CD14-positive monocyte (primary cell): ENCODE measurements around the gene DENND1A. TPM values are rescaled to one million over a fixed set of nuclear protein-coding genes. Genes with fewer than 3 reads are reported as not detected.
A peak's percentile ranks its signal among the peaks of the same experiment; 100 is the strongest.

Experiments
- DNase-seq, 3 donors: peaks; one replicate each; pipeline ENCODE4 v3.0.0-alpha.2; 2011 to 2022
- H2AFZ ChIP-seq: 2 replicates; pipeline ENCODE4 v1.6.0; 2012; ENCODE audit warnings: mild to moderate bottlenecking, low read depth, low read length, inconsistent platforms; ENCODE audit not compliant: insufficient read depth, poor library complexity, severe bottlenecking
- H3K27ac ChIP-seq, 2 donors: 1 replicate in 1 of 2; 2 replicates in 1 of 2; pipeline ENCODE4 v1.5.1; 2012 to 2013; ENCODE audit warnings: low read length in 2 of 2, control low read depth in 1 of 2, inconsistent platforms in 1 of 2, low read depth in 1 of 2, mild to moderate bottlenecking in 1 of 2
- H3K27me3 ChIP-seq, 2 donors: one replicate each; pipeline versions ENCODE4 v1.6.0 to v1.6.1; 2011 to 2013; ENCODE audit warnings: low read length in 2 of 2; ENCODE audit not compliant: control insufficient read depth in 2 of 2, insufficient read depth in 2 of 2
- H3K36me3 ChIP-seq, 2 donors: replicated peaks in 1 of 2; 1 replicate in 1 of 2; 2 replicates in 1 of 2; pipeline versions ENCODE4 v1.5.1 to v1.6.1; 2012 to 2013; ENCODE audit warnings: low read length in 2 of 2, control low read depth in 1 of 2, inconsistent platforms in 1 of 2, mild to moderate bottlenecking in 1 of 2; ENCODE audit not compliant: insufficient read depth in 2 of 2, control insufficient read depth in 1 of 2
- H3K4me1 ChIP-seq, 2 donors: 1 replicate in 1 of 2; 2 replicates in 1 of 2; pipeline versions ENCODE4 v1.5.1 to v1.6.1; 2012 to 2013; ENCODE audit warnings: low read length in 2 of 2, control low read depth in 1 of 2, inconsistent platforms in 1 of 2, mild to moderate bottlenecking in 1 of 2, moderate library complexity in 1 of 2; ENCODE audit not compliant: insufficient read depth in 2 of 2, control insufficient read depth in 1 of 2
- H3K4me2 ChIP-seq: replicated peaks from 2 replicates; pipeline ENCODE3; 2012; ENCODE audit warnings: low read length, moderate library complexity, mild to moderate bottlenecking; ENCODE audit not compliant: poor library complexity, severe bottlenecking; ENCODE audit errors: extremely low read depth
- H3K4me3 ChIP-seq, 3 experiments: fragments of 200-600 bp in 1 of 3; sonication (generic) in 1 of 3; replicated peaks in 1 of 3; 1 replicate in 2 of 3; 2 replicates in 1 of 3; pipeline ENCODE4 v1.5.1; 2011 to 2013; ENCODE audit warnings: low read length in 3 of 3, mild to moderate bottlenecking in 3 of 3, control low read depth in 2 of 3, low read depth in 2 of 3, inconsistent platforms in 1 of 3, moderate library complexity in 1 of 3
- H3K79me2 ChIP-seq: 2 replicates; pipeline ENCODE4 v1.6.0; 2012; ENCODE audit warnings: mild to moderate bottlenecking, control low read depth, inconsistent platforms, low read length, moderate library complexity; ENCODE audit not compliant: insufficient read depth
- H3K9ac ChIP-seq: 2 replicates; pipeline ENCODE4 v1.6.0; 2017; ENCODE audit warnings: low read length, mild to moderate bottlenecking; ENCODE audit not compliant: insufficient read depth, poor library complexity, severe bottlenecking
- H3K9me3 ChIP-seq, 2 donors: replicated peaks in 1 of 2; 1 replicate in 1 of 2; 2 replicates in 1 of 2; pipeline versions ENCODE4 v1.5.1 to v1.6.1; 2012 to 2013; ENCODE audit warnings: low read length in 2 of 2, control low read depth in 1 of 2; ENCODE audit not compliant: control insufficient read depth in 1 of 2, insufficient read depth in 1 of 2
- H4K20me1 ChIP-seq: 2 replicates; pipeline ENCODE4 v1.6.0; 2012; ENCODE audit warnings: mild to moderate bottlenecking, low read length, control low read depth, moderate library complexity; ENCODE audit not compliant: insufficient read depth
- H3K27ac Mint-ChIP-seq, 7 donors: one replicate each; pipeline ENCODE4 v1.8.0; 2020; ENCODE audit warnings: mild to moderate bottlenecking in 7 of 7, mixed read lengths in 7 of 7, moderate library complexity in 6 of 7, inconsistent platforms in 2 of 7
- H3K27me3 Mint-ChIP-seq, 3 donors: one replicate each; pipeline ENCODE4 v1.8.0; 2021 to 2022; ENCODE audit warnings: low read depth in 3 of 3, mild to moderate bottlenecking in 3 of 3, mixed read lengths in 3 of 3, moderate library complexity in 3 of 3, inconsistent platforms in 1 of 3
- H3K36me3 Mint-ChIP-seq, 2 donors: one replicate each; pipeline ENCODE4 v1.8.0; 2020; ENCODE audit warnings: mixed read lengths in 2 of 2, inconsistent platforms in 1 of 2, mild to moderate bottlenecking in 1 of 2
- H3K4me1 Mint-ChIP-seq: one replicate; pipeline ENCODE4 v1.8.0; 2020; ENCODE audit warnings: mild to moderate bottlenecking, mixed read lengths
- H3K4me3 Mint-ChIP-seq, 2 donors: one replicate each; pipeline ENCODE4 v1.8.0; 2020; ENCODE audit warnings: mild to moderate bottlenecking in 2 of 2, mixed read lengths in 2 of 2, moderate library complexity in 1 of 2
- H3K9me3 Mint-ChIP-seq, 7 donors: one replicate each; pipeline ENCODE4 v1.8.0; 2020 to 2022; ENCODE audit warnings: mixed read lengths in 7 of 7, mild to moderate bottlenecking in 6 of 7, moderate library complexity in 6 of 7, inconsistent platforms in 2 of 7
- WGBS: methylation state at CpG from one replicate; pipeline ENCODE4 v1.1.5; 2013; ENCODE audit warnings: missing lambda C conversion rate; ENCODE audit not compliant: insufficient coverage; 5-methylcytosine and 5-hydroxymethylcytosine counted together
- intact Hi-C, 2 donors: fragments of 100-400 bp; cut with micrococcal nuclease; formaldehyde crosslinking; loops; one replicate each; pipeline versions ENCODE4 v1.15.0 to v1.15.1; 2023
- polyA plus RNA-seq, 3 donors: library from polyadenylated mRNA; depleted of rRNA in 1 of 3; unstranded in 2 of 3; stranded (reverse) in 1 of 3; fragments of 300-500 nt in 2 of 3; fragments of >200 nt in 1 of 3; fragmentation: Illumina TruSeq in 2 of 3; gene quantifications; 1 replicate in 2 of 3; 2 replicates in 1 of 3; pipeline ENCODE4 v1.2.3, GENCODE V29; 2012 to 2021
- TF ChIP-seq, protein P1 (sequence below): fragments of 200-600 bp; IDR thresholded peaks from one replicate; pipeline ENCODE4 v1.8.0; 2022; ENCODE audit warnings: antibody characterized with exemption, mild to moderate bottlenecking

The DENND1A gene
- polyA plus RNA-seq, 3 donors = 24.8 to 73.0 (median 29.4) TPM

GRCh38 chr9:123397975-123398374 is 532.0 kb downstream of the DENND1A start:
- Mint-ChIP-seq H3K4me3 (no peak overlapping the region), H3K27me3 (peaks cover 0 to 4% (median 0%) of the 10 kb centered on the region in 3 donors), H3K9me3 (peaks cover 0 to 10% (median 3%) of the 10 kb centered on the region in 7 donors), H3K36me3 (peaks cover 54 to 83% of the 10 kb centered on the region in 2 donors), H3K4me1 (no peaks in the 10 kb centered on the region), H3K27ac (peak overlapping the region in 2 of 7 donors; percentile 11 to 64)
- H3K9ac ChIP-seq = no peak overlapping the region
- peaks cover 13% of the 10 kb centered on the region for H4K20me1 ChIP-seq
- DNase-seq = no peak
- TF ChIP-seq, protein P1, sequence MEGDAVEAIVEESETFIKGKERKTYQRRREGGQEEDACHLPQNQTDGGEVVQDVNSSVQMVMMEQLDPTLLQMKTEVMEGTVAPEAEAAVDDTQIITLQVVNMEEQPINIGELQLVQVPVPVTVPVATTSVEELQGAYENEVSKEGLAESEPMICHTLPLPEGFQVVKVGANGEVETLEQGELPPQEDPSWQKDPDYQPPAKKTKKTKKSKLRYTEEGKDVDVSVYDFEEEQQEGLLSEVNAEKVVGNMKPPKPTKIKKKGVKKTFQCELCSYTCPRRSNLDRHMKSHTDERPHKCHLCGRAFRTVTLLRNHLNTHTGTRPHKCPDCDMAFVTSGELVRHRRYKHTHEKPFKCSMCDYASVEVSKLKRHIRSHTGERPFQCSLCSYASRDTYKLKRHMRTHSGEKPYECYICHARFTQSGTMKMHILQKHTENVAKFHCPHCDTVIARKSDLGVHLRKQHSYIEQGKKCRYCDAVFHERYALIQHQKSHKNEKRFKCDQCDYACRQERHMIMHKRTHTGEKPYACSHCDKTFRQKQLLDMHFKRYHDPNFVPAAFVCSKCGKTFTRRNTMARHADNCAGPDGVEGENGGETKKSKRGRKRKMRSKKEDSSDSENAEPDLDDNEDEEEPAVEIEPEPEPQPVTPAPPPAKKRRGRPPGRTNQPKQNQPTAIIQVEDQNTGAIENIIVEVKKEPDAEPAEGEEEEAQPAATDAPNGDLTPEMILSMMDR = no peak
- no peaks in the 10 kb centered on the region for H3K9me3 ChIP-seq
- no peak overlapping the region for H3K27ac ChIP-seq
- peaks cover 58 to 76% of the 10 kb centered on the region in 2 donors for H3K36me3 ChIP-seq
- no peaks in the 10 kb centered on the region for H3K27me3 ChIP-seq
- 98% methylated on average over 4 of the region's 4 CpGs for WGBS
- no peak overlapping the region for H3K4me3 ChIP-seq
- no peaks in the 10 kb centered on the region for H3K79me2 ChIP-seq
- H3K4me2 ChIP-seq = no peak overlapping the region
- no peak overlapping the region for H2AFZ ChIP-seq
- intact Hi-C loops = no loop called here
- H3K4me1 ChIP-seq = no peaks in the 10 kb centered on the region

GRCh38 chr9:123395689-123396511 is 534.0 kb downstream of the DENND1A start:
- WGBS = 97% methylated on average over 18 of the region's 24 CpGs
- peaks cover 0 to 4% (median under 1%) of the 10 kb centered on the region in 3 donors for H3K27me3 Mint-ChIP-seq
- no peak for DNase-seq

More at GRCh38 chr9:123395689-123396511, 534.0 kb downstream of the DENND1A start:
- Histone ChIP-seq H3K4me1 (no peaks in the 10 kb centered on the region), H3K79me2 (no peaks in the 10 kb centered on the region), H3K27me3 (no peaks in the 10 kb centered on the region), H3K9me3 (no peaks in the 10 kb centered on the region), H2AFZ (no peak overlapping the region), H3K4me3 (no peak overlapping the region), H3K4me2 (no peak overlapping the region), H3K9ac (no peak overlapping the region), H3K36me3 (peaks cover 46 to 60% of the 10 kb centered on the region in 2 donors), H4K20me1 (peaks cover 3% of the 10 kb centered on the region), H3K27ac (no peak overlapping the region)
- Mint-ChIP-seq H3K4me1 (no peaks in the 10 kb centered on the region), H3K27ac (peak overlapping the region in 2 of 7 donors; percentile 10 to 35), H3K9me3 (peaks cover 0 to 10% (median 3%) of the 10 kb centered on the region in 7 donors), H3K4me3 (no peak overlapping the region), H3K36me3 (peaks cover 48 to 78% of the 10 kb centered on the region in 2 donors)
- TF ChIP-seq, protein P1 = no peak
- intact Hi-C loops = no loop called here
